Tibial nerve (tissue), 4 donors: ENCODE measurements around the gene ADI1.

ENCODE experiments used
- EP300 ChIP-seq, 2 donors: sonication (generic); formaldehyde crosslinking; IDR thresholded peaks; one replicate each; pipeline ENCODE4 v1.6.1; 2017; ENCODE audit warnings: antibody characterized with exemption in 2 of 2, mild to moderate bottlenecking in 1 of 2
- POLR2A ChIP-seq, 2 donors: fragments of 450-650 bp; IDR thresholded peaks; one replicate each; pipeline ENCODE4 v1.6.1; 2017; ENCODE audit warnings: antibody characterized with exemption in 2 of 2, mild to moderate bottlenecking in 2 of 2, moderate library complexity in 2 of 2
- TF ChIP-seq, protein P1 (sequence below), 5 experiments: fragments of 200-600 bp in 3 of 5; fragments of 450-650 bp in 2 of 5; sonication (generic) in 3 of 5; IDR thresholded peaks; one replicate each; pipeline ENCODE4 v1.5.1; 2016 to 2019; ENCODE audit warnings: antibody characterized with exemption in 5 of 5, mild to moderate bottlenecking in 3 of 5, moderate library complexity in 2 of 5

DNA sequence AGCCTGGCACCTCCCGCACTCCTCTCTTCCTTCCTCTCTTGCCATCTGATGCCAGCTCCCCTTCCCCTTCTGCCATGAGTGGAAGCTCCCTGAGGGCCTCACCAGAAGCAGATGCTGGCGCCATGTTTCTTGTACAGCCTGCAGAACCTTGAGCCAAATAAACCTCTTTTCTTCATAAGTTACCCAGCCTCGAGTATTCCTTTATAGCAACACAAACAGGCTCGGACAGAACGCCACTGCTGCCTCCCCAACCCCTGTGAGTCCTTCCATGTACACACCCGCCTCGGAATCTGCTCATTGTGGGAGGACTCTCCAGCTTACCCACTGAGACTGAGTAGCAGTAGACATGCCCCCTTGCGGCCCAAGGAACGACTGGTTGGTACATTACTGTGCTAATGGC, 47.5 kb upstream of the ADI1 start:
- TF ChIP-seq POLR2A (IDR thresholded peaks at IDR 0.05) (no peak), EP300 (IDR thresholded peaks at IDR 0.05) (no peak)
- TF ChIP-seq, protein P1, sequence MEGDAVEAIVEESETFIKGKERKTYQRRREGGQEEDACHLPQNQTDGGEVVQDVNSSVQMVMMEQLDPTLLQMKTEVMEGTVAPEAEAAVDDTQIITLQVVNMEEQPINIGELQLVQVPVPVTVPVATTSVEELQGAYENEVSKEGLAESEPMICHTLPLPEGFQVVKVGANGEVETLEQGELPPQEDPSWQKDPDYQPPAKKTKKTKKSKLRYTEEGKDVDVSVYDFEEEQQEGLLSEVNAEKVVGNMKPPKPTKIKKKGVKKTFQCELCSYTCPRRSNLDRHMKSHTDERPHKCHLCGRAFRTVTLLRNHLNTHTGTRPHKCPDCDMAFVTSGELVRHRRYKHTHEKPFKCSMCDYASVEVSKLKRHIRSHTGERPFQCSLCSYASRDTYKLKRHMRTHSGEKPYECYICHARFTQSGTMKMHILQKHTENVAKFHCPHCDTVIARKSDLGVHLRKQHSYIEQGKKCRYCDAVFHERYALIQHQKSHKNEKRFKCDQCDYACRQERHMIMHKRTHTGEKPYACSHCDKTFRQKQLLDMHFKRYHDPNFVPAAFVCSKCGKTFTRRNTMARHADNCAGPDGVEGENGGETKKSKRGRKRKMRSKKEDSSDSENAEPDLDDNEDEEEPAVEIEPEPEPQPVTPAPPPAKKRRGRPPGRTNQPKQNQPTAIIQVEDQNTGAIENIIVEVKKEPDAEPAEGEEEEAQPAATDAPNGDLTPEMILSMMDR (IDR thresholded peaks at IDR 0.05): no peak
